ENCODE results near the gene GLRX. TPM values are rescaled to one million over a fixed set of nuclear protein-coding genes. Genes with fewer than 3 reads are reported as not detected.

GLRX gene
- total and polyA plus RNA-seq, 10 of the 15 experiments (the other 5 are each of a cell fraction or from before 2014, with no cell fraction given), result 63.0 to 366 (median 186) TPM

DNA sequence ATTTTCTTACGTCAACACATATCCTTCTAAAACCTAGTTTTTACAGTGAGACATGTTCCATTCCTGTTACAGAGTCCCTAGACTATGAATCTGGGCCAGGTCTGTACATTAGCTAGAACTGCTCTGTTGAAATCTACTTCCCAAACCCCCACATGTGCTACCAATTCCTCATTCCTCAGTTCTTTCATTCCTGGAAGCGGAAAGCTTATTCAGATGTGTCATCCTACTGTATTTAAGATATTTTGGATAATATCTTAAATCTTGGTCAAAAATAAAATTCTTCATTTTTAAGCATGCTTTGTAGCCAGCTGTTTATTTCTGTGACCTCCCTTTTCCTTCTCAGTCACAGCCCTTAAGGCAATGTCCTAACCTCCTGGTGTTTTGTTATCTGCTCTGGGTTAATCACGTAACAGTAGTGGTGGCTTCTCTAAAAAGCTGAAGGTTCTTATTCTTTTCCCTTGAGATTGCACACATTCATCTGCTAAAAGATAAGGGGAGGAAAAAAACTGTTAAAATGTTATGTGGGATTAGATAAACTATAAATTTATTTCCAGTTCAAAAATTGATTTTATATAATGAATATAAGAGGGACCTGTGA, 35.6 kb downstream of the GLRX start (continued):
- TF ChIP-seq, protein P1, sequence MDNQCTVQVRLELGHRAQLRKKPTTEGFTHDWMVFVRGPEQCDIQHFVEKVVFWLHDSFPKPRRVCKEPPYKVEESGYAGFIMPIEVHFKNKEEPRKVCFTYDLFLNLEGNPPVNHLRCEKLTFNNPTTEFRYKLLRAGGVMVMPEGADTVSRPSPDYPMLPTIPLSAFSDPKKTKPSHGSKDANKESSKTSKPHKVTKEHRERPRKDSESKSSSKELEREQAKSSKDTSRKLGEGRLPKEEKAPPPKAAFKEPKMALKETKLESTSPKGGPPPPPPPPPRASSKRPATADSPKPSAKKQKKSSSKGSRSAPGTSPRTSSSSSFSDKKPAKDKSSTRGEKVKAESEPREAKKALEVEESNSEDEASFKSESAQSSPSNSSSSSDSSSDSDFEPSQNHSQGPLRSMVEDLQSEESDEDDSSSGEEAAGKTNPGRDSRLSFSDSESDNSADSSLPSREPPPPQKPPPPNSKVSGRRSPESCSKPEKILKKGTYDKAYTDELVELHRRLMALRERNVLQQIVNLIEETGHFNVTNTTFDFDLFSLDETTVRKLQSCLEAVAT (IDR thresholded peaks at IDR 0.05), result no peak
- TF ChIP-seq, protein P2, sequence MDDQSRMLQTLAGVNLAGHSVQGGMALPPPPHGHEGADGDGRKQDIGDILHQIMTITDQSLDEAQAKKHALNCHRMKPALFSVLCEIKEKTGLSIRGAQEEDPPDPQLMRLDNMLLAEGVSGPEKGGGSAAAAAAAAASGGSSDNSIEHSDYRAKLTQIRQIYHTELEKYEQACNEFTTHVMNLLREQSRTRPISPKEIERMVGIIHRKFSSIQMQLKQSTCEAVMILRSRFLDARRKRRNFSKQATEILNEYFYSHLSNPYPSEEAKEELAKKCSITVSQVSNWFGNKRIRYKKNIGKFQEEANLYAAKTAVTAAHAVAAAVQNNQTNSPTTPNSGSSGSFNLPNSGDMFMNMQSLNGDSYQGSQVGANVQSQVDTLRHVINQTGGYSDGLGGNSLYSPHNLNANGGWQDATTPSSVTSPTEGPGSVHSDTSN (IDR thresholded peaks at IDR 0.05; ENCODE audit: insufficient replicate concordance, low read depth, low read length), result no peak
- TF ChIP-seq NFYA (IDR thresholded peaks at IDR 0.05; ENCODE audit: borderline replicate concordance, low read depth, low read length), result no peak
- no peak for TF ChIP-seq TCF7 (IDR thresholded peaks at IDR 0.05; ENCODE audit: borderline replicate concordance)
- TF ChIP-seq SIX5 (IDR thresholded peaks at IDR 0.05; ENCODE audit: low read depth, low read length, severe bottlenecking), result no peak
- TF ChIP-seq SREBF1 (IDR thresholded peaks at IDR 0.05; ENCODE audit: low read length), result no peak
- no peak for TF ChIP-seq ZSCAN29 (IDR thresholded peaks at IDR 0.05)
- TF ChIP-seq ESRRA (IDR thresholded peaks at IDR 0.05; ENCODE audit: low read length), result no peak
- no peak for TF ChIP-seq BHLHE40 (IDR thresholded peaks at IDR 0.05; ENCODE audit: borderline replicate concordance in 1 of 2, low read depth in 2 of 2, low read length in 1 of 2)
